ENCODE data around the gene SLC41A2.

DNA sequence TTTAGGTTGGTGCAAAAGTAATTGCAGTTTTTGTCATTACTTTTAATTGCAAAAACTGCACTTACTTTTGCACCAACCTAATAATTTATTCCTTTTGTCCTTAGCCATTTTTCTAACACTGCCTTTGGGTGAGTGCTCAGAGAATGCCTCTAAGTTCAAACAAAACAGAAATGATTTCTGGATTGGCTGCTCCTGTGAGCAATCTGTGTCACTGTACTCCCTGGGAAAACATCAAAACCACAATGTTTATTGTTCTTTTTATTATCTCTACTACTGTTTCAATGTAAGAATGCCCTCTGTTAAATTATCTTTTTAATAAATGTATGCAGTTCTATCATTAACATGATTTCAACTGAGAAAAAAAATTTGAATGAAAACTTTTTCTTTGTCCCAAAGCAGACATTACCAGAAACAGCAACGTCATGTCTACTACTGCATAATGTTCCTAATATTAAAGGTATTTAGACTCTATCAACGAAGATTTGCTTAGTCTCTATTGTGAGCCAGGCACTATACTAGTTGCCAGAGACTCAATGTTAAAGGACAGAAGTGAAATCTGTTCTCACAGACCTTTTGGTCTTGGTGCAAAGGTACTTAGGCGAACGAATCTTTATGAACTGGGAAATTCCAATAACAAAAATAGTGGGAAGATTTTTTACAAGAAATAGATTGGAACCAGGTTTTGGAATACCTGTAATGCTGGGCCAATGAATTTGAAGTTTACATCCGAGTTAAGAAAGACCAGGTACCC lies 6.2 kb downstream of the SLC41A2 start:
- TF ChIP-seq, protein P1, sequence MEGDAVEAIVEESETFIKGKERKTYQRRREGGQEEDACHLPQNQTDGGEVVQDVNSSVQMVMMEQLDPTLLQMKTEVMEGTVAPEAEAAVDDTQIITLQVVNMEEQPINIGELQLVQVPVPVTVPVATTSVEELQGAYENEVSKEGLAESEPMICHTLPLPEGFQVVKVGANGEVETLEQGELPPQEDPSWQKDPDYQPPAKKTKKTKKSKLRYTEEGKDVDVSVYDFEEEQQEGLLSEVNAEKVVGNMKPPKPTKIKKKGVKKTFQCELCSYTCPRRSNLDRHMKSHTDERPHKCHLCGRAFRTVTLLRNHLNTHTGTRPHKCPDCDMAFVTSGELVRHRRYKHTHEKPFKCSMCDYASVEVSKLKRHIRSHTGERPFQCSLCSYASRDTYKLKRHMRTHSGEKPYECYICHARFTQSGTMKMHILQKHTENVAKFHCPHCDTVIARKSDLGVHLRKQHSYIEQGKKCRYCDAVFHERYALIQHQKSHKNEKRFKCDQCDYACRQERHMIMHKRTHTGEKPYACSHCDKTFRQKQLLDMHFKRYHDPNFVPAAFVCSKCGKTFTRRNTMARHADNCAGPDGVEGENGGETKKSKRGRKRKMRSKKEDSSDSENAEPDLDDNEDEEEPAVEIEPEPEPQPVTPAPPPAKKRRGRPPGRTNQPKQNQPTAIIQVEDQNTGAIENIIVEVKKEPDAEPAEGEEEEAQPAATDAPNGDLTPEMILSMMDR (IDR thresholded peaks at IDR 0.05; ENCODE audit: low read depth, low read length, missing input control) = no peak
- TF ChIP-seq RAD21 (IDR thresholded peaks at IDR 0.05) (no peak), EGR1 (IDR thresholded peaks at IDR 0.05; ENCODE audit: low read depth in 2 of 2) (no peak)
- TF ChIP-seq, protein P2, sequence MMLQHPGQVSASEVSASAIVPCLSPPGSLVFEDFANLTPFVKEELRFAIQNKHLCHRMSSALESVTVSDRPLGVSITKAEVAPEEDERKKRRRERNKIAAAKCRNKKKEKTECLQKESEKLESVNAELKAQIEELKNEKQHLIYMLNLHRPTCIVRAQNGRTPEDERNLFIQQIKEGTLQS (IDR thresholded peaks at IDR 0.05) = no peak
- TF ChIP-seq, protein P3, sequence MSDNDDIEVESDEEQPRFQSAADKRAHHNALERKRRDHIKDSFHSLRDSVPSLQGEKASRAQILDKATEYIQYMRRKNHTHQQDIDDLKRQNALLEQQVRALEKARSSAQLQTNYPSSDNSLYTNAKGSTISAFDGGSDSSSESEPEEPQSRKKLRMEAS (IDR thresholded peaks at IDR 0.05) = no peak
